HUES48 (cell line): ENCODE data around the gene NFIC.
"Not testable (repeated sequence)": the region's sequence is repeated elsewhere in the genome, so short reads cannot be mapped to it uniquely, and the experiment has no call there.

ENCODE experiments used
- H3K27ac ChIP-seq: one replicate; pipeline ENCODE4 v1.7.0; 2013; ENCODE audit warnings: low read depth, low read length, inconsistent platforms
- H3K27me3 ChIP-seq: 2 replicates; pipeline ENCODE4 v1.6.1; 2013; ENCODE audit warnings: mild to moderate bottlenecking, low read length; ENCODE audit not compliant: control insufficient read depth, insufficient read depth
- H3K36me3 ChIP-seq: 2 replicates; pipeline ENCODE4 v1.6.1; 2013; ENCODE audit warnings: low read length; ENCODE audit not compliant: control insufficient read depth, insufficient read depth
- H3K4me1 ChIP-seq: 2 replicates; pipeline ENCODE4 v1.6.1; 2013; ENCODE audit warnings: mild to moderate bottlenecking, low read length; ENCODE audit not compliant: control insufficient read depth, insufficient read depth
- H3K4me3 ChIP-seq: 2 replicates; pipeline ENCODE4 v1.5.1; 2013; ENCODE audit warnings: mild to moderate bottlenecking, low read depth, low read length
- H3K9ac ChIP-seq: 2 replicates; pipeline ENCODE4 v1.6.1; 2013; ENCODE audit warnings: mild to moderate bottlenecking, low read depth, low read length, moderate library complexity
- H3K9me3 ChIP-seq: 2 replicates; pipeline ENCODE4 v1.6.1; 2013; ENCODE audit warnings: low read length; ENCODE audit not compliant: control insufficient read depth, insufficient read depth

The NFIC gene

DNA sequence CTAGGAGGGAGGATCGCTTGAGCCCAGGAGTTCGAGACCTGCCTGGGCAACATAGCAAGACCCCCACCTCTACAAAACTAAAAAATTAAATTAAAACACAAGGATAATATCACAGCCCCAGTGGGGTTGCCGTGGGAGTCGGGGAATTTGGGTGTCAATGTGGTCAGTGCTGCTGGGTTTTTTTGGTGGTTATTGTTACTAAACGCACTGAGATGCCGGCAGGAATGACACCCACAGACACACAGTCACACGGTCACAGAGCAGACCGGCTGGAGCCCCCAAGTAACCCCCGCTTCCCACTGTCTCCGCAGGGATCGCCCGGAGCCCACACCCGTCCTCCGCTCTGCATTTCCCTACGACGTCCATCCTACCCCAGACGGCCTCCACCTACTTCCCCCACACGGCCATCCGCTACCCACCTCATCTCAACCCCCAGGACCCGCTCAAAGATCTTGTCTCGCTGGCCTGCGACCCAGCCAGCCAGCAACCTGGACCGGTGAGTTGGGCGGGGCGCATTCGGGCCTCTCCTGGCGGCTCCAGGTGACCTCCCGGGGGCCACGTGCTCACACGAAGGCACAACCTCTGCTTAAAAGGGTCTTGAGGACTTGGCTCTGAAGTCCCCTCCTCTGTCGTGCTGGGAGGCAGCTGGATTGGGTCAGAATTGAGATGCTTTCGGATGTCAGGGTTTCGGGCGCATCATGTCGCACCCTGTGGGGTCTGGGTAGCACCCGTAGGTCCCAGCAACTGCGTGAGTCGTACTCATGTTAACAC lies 86.0 kb downstream of the NFIC start:
- Histone ChIP-seq H3K27ac (no peak overlapping the region), H3K4me3 (no peak overlapping the region), H3K27me3 (peaks cover 6% of the 10 kb centered on the region; the same call in 1 of the 2 replicates), H3K4me1 (no peaks in the 10 kb centered on the region), H3K9ac (no peak overlapping the region), H3K36me3 (no peaks in the 10 kb centered on the region), H3K9me3 (no peaks in the 10 kb centered on the region)

DNA sequence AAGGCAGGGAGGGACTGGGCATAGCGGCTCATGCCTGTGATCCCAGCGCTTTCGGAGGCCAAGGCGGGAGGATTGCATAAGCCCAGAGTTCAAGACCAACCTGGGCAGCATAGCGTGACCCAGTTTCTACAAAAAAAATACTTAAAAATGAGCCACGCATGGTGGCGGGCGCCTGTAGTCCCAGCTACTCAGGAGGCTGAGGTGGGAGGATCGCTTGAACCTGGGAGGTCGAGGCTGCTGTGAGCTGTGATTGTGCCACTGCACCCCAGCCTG lies 86.5 kb downstream of the NFIC start:
- H3K4me3 ChIP-seq, H3K9me3 ChIP-seq, H3K9ac ChIP-seq, H3K4me1 ChIP-seq, H3K36me3 ChIP-seq, H3K27ac ChIP-seq: not testable (repeated sequence)
- peaks cover 11% of the 10 kb centered on the region; the same call in 1 of the 2 replicates for H3K27me3 ChIP-seq

DNA sequence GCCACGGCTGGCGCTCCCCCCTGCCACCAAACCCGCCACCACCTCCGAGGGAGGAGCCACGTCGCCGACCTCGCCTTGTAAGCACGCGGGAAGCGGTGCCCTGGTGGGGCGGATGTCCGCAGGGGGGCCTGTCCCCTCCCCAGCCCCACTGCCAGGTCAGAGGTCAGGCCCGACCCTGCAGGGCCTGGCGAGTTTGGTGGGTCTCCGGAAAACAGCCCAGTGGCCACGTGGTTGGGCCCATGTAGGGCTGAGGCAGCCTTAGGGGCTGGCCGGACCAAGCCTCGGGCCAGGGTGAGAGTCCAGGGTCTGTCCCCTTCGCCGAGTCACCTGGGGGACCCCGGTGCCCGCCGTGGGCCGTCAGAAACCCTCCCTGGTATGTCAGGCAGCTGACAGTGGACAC lies 87.5 kb downstream of the NFIC start:
- Histone ChIP-seq H3K36me3 (no peaks in the 10 kb centered on the region), H3K9ac (no peak overlapping the region), H3K4me1 (peaks cover 8% of the 10 kb centered on the region; the same call in 1 of the 2 replicates), H3K27me3 (peaks cover 21% of the 10 kb centered on the region), H3K27ac (no peak overlapping the region), H3K4me3 (no peak overlapping the region), H3K9me3 (no peaks in the 10 kb centered on the region)

DNA sequence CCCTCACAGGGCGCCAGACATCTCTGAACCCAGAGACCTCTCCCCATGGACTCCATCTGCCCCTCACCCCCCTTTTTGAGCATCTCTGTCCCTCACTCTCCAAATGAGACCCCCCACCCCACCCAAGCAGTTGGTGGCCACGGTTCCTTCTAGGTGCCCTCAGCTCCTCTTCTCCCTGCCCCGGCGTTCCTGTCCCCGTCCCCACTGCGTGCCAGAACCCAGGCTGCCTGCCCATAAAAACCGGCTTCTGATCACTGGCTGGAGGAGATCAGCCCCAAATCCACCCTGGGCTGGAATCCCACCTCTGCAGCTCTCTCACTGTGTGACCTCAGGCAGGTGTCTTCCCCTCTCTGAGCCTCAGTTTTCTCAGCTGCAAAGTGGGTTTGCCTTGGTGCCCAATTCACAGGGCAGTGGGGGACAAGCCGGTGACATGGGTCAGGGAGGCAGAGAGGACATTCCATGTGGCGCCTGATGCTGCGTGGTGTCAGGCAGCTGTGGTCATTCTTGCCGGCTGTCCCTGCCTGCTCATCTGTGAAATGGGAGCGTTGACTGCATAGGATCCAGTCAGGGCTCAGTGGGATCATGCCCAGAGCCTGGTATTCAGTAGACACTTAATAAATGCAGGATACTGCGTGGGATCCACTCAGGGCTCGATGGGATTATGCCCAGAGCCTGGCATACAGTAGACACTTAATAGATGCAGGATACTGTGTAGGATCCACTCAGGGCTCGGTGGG lies 88.4 kb downstream of the NFIC start:
- Histone ChIP-seq H3K9ac (no peak overlapping the region), H3K9me3 (no peaks in the 10 kb centered on the region), H3K4me3 (no peak overlapping the region), H3K36me3 (no peaks in the 10 kb centered on the region), H3K27ac (no peak overlapping the region), H3K27me3 (peaks cover 30% of the 10 kb centered on the region), H3K4me1 (peaks cover 11% of the 10 kb centered on the region; the same call in 1 of the 2 replicates)

DNA sequence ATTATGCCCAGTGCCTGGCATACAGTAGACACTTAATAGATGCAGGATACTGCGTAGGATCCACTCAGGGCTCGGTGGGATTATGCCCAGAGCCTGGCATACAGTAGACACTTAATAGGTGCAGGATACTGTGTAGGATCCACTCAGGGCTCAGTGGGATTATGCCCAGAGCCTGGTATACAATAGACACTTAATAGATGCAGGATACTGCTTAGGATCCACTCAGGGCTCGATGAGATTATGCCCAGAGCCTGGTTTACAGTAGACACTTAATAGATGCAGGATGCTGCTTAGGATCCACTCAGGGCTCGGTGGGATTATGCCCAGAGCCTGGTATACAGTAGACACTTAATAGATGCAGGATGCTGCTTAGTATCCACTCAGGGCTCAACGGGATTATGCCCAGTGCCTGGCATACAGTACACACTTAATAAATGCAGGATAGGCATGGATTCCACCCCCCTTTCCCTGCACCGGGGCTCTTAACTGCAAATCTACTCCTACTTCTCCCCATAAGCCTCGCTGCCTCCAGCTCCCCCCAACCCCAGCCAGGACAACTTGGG lies 89.1 kb downstream of the NFIC start:
- no peak overlapping the region for H3K9ac ChIP-seq
- peaks cover 35% of the 10 kb centered on the region for H3K27me3 ChIP-seq
- H3K27ac ChIP-seq: no peak overlapping the region
- H3K4me3 ChIP-seq: no peak overlapping the region
- H3K9me3 ChIP-seq: no peaks in the 10 kb centered on the region
- H3K36me3 ChIP-seq: no peaks in the 10 kb centered on the region
- peaks cover 12% of the 10 kb centered on the region; the same call in 1 of the 2 replicates for H3K4me1 ChIP-seq

DNA sequence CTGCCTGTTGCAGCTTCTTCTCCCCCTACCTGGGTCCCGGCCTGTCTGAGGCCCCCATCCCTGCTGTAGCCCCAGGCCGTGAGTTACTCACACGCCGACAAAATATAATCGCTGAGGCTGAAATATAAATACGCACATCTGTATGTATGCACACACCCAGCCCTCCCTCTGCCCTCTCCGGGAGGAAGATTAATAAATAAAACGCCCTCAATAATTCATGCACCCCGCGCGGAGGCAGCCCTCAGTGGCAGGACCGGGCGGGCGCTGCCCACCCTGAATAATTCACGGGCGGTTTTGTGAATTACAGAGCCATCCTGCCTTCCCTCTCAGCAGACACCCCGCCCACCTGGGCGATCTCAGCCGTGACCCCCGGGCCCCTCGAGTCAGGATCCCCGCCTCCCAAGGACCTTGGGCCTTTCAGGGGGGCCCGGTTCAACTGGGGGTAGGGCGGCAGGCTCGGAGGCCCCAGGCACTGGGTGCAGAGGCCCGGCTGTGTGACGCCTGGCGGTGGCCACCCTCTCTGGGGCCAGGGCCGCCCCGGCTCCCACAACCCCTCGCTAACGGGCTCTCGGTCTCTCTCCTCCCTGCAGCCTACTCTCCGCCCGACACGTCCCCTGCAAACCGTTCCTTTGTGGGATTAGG lies 89.7 kb downstream of the NFIC start:
- peaks cover 12% of the 10 kb centered on the region; the same call in 1 of the 2 replicates for H3K4me1 ChIP-seq
- H3K9ac ChIP-seq: no peak overlapping the region
- no peak overlapping the region for H3K4me3 ChIP-seq
- peaks cover 40% of the 10 kb centered on the region for H3K27me3 ChIP-seq
- no peaks in the 10 kb centered on the region for H3K36me3 ChIP-seq
- H3K27ac ChIP-seq: no peak overlapping the region
- H3K9me3 ChIP-seq: no peaks in the 10 kb centered on the region

DNA sequence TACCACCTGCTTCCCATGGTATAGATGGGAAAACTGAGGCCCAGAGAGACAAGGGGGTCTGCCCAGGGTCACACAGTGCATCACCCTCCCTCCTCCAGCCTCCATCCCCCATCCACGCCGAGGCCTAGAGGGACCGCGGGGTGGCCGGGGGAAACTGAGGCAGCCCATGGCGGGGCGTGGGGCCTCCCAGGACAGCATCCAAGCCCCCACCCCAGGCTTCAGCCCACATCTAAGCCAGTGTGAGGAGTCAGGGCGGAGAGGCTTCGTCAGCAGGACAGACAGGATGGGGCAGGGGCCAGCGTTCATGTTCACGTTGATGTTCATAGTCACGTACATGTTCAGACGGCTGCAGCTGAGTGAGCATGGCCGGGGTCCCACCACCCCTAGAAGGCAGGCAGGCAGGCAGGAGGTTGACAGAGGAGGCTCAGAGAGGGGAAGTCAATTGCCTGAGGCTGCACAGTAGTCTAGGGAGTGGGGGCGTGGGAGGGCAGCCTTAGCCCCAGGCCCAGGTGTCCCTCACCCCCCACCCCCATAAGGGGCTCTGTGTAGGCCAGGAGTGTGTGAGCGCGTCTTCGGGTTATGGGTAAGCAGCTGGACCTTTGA lies 90.6 kb downstream of the NFIC start:
- H3K4me3 ChIP-seq: no peak overlapping the region
- H3K9me3 ChIP-seq: no peaks in the 10 kb centered on the region
- H3K27me3 ChIP-seq: peaks cover 43% of the 10 kb centered on the region
- peaks cover 12% of the 10 kb centered on the region; the same call in 1 of the 2 replicates for H3K4me1 ChIP-seq
- no peak overlapping the region for H3K27ac ChIP-seq
- no peaks in the 10 kb centered on the region for H3K36me3 ChIP-seq
- H3K9ac ChIP-seq: no peak overlapping the region

DNA sequence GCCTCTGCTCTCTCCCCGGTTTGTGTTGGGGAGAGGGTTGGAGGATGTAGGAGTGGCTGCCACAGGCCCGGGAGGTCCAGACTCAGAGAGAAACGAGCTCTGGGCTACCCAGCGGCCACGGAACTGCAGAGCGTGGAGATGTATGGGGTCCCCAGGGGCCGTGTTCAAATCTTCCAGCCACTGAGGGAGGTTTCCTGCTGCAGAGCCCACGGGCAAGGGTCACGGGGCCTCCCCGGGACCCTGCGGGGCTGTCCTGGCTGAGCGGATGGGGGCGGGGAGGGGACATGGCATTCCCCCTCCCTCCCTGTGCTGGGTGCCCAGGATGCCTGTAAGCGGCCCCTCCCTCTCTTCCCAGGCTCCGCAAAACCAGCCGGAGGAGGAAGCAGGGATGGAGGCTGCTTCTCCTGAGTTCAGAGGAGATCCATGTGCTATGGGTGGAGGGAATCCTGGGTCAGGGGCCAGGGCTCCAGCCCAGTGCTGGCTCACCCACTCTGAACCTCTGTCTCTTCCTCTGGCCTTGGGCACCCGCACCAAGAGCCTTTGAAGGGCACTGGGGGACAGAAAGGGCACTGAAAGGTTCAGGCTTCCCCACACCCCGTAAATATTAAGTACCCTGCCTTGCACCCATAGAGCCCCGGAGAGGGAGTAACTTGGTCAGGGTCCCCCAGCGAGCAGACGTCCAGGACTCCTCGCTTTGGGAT lies 91.3 kb downstream of the NFIC start:
- Histone ChIP-seq H3K27me3 (peaks cover 49% of the 10 kb centered on the region), H3K4me1 (peaks cover 12% of the 10 kb centered on the region; the same call in 1 of the 2 replicates), H3K36me3 (no peaks in the 10 kb centered on the region), H3K4me3 (no peak overlapping the region), H3K9ac (no peak overlapping the region), H3K9me3 (no peaks in the 10 kb centered on the region), H3K27ac (no peak overlapping the region)

DNA sequence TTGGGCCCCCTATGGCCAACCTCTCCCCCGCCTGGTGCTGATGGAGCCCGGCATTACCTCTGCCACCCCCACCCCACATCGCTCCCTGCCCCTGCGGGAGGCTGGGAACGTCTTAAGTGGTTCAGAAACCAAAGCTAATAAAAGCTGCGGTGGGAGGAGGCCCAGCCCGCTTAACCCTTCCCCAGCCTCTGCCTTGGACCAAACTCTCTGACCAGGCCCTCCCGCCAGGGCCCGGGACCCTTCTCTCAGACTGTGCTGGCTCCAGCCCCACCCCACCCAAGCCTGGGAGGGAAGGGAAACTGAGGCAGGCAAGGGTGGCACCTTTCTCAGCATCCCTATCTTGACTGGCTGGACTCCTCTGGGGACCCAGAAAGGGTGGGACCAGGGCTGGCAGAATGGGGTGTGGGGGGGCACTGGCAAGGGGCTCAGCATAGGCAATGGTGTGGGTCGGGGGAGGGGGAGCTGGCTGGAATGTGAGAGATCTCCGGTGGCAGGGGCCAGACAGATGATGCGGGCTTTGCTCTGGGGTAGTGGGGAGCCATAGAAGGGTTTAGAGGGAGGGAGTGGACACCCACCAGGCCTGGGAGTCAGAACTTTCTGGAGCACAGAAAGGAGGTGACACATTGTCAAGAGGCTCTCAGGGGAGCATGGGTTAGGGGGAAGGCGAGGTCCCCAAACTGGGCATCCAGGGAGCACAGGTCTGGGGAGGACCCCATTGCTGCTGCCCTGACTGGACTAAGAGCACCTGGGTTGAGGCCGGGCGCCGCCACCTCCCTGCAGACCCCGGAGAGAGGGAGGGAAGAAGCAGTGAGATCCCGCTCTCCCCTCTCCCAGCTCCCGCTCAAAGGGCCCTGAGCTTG lies 92.1 kb downstream of the NFIC start:
- peaks cover 12% of the 10 kb centered on the region; the same call in 1 of the 2 replicates for H3K4me1 ChIP-seq
- no peak overlapping the region for H3K27ac ChIP-seq
- no peaks in the 10 kb centered on the region for H3K9me3 ChIP-seq
- 0 out of 2 replicates have a peak overlapping the region, but pooled peaks have one; percentile 46 for H3K4me3 ChIP-seq
- no peaks in the 10 kb centered on the region for H3K36me3 ChIP-seq
- H3K9ac ChIP-seq: no peak overlapping the region
- peaks cover 57% of the 10 kb centered on the region for H3K27me3 ChIP-seq
